ENCODE measurements around the gene TMEM88.
A peak's percentile ranks its signal among the peaks of the same experiment; 100 is the strongest.
"Not testable (repeated sequence)": the region's sequence is repeated elsewhere in the genome, so short reads cannot be mapped to it uniquely, and the experiment has no call there.

TMEM88 gene

GRCh38 chr17:7857713-7858521 is 3.1 kb downstream of the TMEM88 start, which contains the start of gene CYB5D1:
Gene CYB5D1 (plus strand): TSS chr17:7858003. CDS start chr17:7858135, 132 bp downstream.
- peak; percentile 79 to 89 for DNase-seq

GRCh38 chr17:7858522-7858810 is 3.6 kb downstream of the TMEM88 start:
- DNase-seq: peak in 1 of 2 experiments; percentile 38

- no peak for DNase-seq
Measured at GRCh38 chr17:7859028-7859427, 4.2 kb downstream of the TMEM88 start.

GRCh38 chr17:7862692-7863437 is 8.0 kb downstream of the TMEM88 start:
- peak in 1 of 2 experiments; percentile 61 for DNase-seq

DNA sequence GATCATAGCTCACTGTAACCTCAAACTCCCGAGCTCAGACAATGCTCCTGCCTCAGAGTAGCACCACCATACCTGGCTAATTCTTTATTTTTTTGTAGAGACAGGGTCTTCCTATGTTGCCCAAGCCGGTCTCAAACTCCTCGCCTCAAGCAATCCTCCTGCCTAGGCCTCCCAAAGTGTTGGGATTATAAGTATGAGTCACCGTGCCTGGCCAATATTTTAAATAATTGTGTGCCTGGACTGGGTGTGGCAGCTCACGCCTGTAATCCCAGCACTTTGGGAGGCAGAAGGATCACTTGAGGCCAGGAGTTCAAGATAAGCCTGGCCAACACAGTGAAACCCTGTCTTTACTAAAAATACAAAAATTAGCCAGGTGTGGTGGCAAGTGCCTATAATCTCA is 9.5 kb downstream of the TMEM88 start:
- not testable (repeated sequence) for DNase-seq

- no peak for DNase-seq
Measured at GRCh38 chr17:7864995-7865650, 10.3 kb downstream of the TMEM88 start.

- DNase-seq: no peak
Measured at GRCh38 chr17:7867881-7868329, 13.0 kb downstream of the TMEM88 start.

GRCh38 chr17:7873051-7873450 is 18.2 kb downstream of the TMEM88 start:
- no peak for DNase-seq

- DNase-seq: no peak
Measured at GRCh38 chr17:7875804-7876370, 21.0 kb downstream of the TMEM88 start.

- no peak for DNase-seq
Measured at GRCh38 chr17:7878234-7878633, 23.4 kb downstream of the TMEM88 start.

DNA sequence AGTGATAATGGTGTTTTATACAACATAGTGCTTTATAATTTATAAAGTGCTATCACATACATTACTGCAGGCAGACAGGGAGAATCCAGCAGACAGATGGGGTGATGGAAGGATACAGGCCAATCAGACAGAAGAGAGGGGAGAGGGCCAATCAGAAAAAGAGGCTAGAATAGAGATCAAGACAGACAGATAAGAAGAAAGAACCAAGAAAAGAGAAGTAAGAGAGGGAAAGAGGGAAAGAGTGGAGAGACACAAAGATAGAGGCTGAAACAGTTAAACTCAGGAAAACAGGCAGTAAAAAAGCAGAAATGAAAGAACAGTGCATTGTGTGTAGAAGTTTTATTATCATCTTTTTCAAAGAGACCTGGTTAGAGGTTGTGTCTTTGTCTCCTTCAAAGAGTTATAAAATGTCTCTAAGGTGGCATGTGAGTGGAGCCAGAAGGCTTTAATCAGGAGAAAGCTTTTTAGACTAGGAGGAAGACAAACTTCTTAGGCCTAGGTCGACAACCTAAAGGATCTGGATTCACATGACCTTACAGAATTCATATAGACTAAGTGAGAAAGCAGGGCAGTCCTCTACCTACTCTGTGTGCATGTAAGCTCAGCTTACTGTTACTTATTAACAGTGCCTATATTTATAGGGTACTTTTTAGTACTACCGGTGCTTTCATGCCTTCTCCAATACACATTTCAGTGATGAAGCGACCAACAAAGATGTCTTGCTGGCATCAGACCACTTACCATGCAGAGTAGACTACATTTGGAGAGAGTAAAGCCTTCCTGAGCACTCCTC is 25.4 kb downstream of the TMEM88 start:
- no peak for DNase-seq

GRCh38 chr17:7881276-7882054 is 26.6 kb downstream of the TMEM88 start:
- peak; percentile 49 to 69 for DNase-seq

DNA sequence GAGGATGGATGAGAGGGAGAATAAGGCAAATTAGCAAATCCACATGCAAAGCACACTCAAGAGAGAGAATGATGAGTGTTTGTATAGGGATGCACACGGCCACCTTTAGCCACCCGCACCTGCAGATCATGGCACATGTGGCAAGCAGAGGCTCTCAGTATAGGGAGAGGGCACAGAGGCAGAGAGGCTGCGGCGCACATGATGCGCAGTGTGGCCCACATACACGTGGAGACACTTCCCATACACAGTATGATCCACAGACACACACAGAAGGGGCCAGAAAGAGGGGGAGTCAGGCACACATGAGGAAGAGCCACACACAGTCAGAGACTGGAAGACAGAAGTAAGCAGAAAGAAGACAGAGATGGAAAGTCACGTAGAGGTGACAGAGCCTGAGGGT is 27.2 kb downstream of the TMEM88 start:
- peak in 1 of 2 experiments; percentile 64 for DNase-seq

GRCh38 chr17:7882629-7883028 is 27.8 kb downstream of the TMEM88 start:
- peak in 1 of 2 experiments; percentile 15 for DNase-seq

GRCh38 chr17:7883781-7884386 is 29.0 kb downstream of the TMEM88 start:
- peak in 1 of 2 experiments; percentile 37 for DNase-seq

DNA sequence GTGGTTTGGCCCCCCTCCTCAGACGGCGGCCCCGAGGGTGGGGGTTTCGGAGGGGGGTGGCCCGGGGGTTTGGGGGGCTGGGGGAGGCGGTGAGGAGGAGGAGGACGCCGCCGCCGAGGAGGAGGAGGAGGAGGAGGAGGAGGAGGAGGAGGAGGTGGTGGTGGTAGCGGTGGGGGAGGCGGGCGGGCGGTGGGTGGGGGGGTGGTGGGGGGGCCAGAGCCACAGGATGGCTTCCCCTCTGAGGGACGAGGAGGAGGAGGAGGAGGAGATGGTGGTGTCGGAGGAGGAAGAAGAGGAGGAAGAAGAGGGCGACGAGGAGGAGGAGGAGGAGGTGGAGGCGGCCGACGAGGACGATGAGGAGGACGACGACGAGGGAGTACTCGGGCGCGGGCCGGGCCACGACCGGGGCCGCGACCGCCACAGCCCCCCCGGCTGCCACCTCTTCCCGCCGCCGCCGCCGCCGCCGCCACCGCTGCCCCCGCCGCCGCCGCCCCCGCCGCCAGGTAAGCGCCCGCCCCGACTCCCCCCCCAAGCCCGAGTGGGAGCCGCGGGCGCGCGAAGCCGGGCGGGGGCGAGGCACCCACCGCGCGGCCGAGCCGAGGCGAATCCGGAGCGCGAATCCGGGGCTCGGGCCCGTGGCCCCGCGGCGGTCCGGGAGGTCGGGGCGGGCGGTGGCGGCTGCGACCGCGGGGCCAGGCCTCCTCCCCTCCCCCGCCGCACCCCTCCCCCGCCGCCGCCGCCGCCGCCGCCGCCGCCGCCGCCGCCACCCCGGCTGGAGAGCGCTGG is 29.9 kb downstream of the TMEM88 start:
- DNase-seq: no peak

DNA sequence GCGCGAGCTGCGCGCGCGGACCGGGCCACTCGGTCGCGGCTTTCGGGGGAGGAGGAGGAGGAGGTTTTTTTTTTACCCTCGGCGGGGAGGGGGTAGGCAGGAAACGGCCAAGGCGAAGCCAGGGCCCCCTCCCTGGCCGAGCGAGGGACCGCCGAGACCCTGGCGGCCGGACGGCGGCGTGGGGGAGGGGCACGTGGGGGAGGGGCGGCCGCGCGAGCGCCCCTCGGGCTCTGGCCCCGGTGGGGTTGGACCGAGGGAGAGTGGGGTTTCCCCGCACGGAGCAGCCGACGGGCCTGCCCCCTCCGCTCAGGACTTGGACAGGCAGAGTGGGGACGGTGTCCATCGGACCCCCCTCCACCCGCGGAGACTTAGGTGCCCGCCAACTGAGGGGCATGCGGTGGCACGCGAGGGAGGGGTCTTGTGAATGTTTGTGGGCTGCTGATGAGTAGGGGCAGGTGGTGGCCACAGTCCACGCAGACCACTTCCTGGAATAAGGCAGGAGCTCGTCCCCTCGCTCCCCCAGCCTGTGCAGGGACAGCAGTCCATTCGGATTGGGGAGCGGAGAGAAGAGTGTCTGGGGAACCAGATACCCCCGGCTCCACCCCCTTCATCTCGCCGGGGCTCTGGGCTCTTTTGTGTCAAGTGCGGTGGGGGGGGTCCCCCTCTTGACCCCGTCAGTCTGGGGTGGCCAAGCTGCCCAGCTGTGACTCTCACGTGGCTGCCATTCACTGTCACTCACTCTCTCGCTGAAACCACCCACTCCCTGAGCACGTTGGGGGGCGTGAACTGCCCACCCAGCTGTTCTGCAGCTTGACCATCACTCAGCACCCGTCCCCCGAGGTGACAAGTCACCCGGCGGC is 30.7 kb downstream of the TMEM88 start:
- DNase-seq: peak in 1 of 2 experiments; percentile 67

- peak in 1 of 2 experiments; percentile 53 for DNase-seq
Measured at GRCh38 chr17:7886227-7887037, 31.6 kb downstream of the TMEM88 start.
